ENCODE results near the gene CPLANE2.
A peak's percentile ranks its signal among the peaks of the same experiment; 100 is the strongest.

Gene CPLANE2

GRCh38 chr1:16236511-16237342 is at the start of gene CPLANE2:
CPLANE2 (minus strand) TSS chr1:16237183; CDS start chr1:16236742, 441 bp downstream.
- Histone ChIP-seq H4K20me1 (ENCODE audit: insufficient read depth, low read length) (no peaks in the 10 kb centered on the region), H3K4me2 (ENCODE audit: low read depth, low read length) (peak within 1 kb of the TSS; percentile 66), H3K9me2 (replicated peaks; ENCODE audit: insufficient read depth, low read length) (no peaks in the 10 kb centered on the region), H3K9me3 (replicated peaks; ENCODE audit: insufficient read depth, low read length) (no peaks in the 10 kb centered on the region), H3K27me3 (replicated peaks; ENCODE audit: insufficient read depth, low read length) (no peaks in the 10 kb centered on the region), H3K27ac (ENCODE audit: low read length) (peak within 1 kb of the TSS; percentile 33; the same call in 1 of the 2 replicates), H3K36me3 (replicated peaks; ENCODE audit: insufficient read depth, low read length) (no peaks in the 10 kb centered on the region), H3K79me2 (ENCODE audit: low read length) (no peaks in the 10 kb centered on the region), H3F3A (ENCODE audit: insufficient read depth, low read length) (no peaks in the 10 kb centered on the region), H3K4me1 (ENCODE audit: low read length) (peaks cover 7% of the 10 kb centered on the region), H3K9ac (ENCODE audit: low read length) (peak within 1 kb of the TSS; percentile 61), H3K4me3 (ENCODE audit: low read length) (peak within 1 kb of the TSS; percentile 88), H2AFZ (ENCODE audit: low read length) (peak within 1 kb of the TSS; percentile 88)
- TF ChIP-seq EZH2 (optimal IDR thresholded peaks at IDR 0.05; ENCODE audit: low read depth, low read length) (no peak), CTCF (IDR thresholded peaks at IDR 0.05; ENCODE audit: low read length) (no peak), EZH2phosphoT487 (IDR thresholded peaks at IDR 0.05; ENCODE audit: low read length) (no peak)
- peak; percentile 94 for DNase-seq

DNA sequence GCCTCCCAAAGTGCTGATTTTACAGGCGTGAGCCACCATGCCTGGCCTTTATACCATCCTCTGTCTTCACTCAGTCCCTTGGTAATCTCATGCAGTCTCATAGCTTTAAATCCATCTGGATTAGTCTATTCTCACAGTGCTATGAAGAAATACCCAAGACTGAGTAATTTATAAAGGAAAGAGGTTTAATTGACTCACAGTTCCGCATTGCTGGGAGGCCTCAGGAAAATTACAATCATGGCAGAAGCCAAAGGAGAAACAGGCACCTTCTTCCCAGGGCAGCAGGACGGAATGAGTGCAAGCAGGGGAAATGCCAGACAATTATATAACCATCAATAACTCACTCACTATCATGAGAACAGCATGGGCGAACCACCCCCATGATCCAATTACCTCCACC is 49.1 kb upstream of the CPLANE2 start:
- no peaks in the 10 kb centered on the region for H4K20me1 ChIP-seq (ENCODE audit: insufficient read depth, low read length)
- no peaks in the 10 kb centered on the region for H3K36me3 ChIP-seq (replicated peaks; ENCODE audit: insufficient read depth, low read length)
- TF ChIP-seq EZH2phosphoT487 (IDR thresholded peaks at IDR 0.05; ENCODE audit: low read length), result no peak
- TF ChIP-seq EZH2 (optimal IDR thresholded peaks at IDR 0.05; ENCODE audit: low read depth, low read length), result no peak
- no peak for TF ChIP-seq CTCF (IDR thresholded peaks at IDR 0.05; ENCODE audit: low read length)
- no peaks in the 10 kb centered on the region for H3K9me3 ChIP-seq (replicated peaks; ENCODE audit: insufficient read depth, low read length)
- no peak overlapping the region for H3K9ac ChIP-seq (ENCODE audit: low read length)
- H2AFZ ChIP-seq (ENCODE audit: low read length), result no peak overlapping the region
- H3K27me3 ChIP-seq (replicated peaks; ENCODE audit: insufficient read depth, low read length), result no peaks in the 10 kb centered on the region
- H3K9me2 ChIP-seq (replicated peaks; ENCODE audit: insufficient read depth, low read length), result no peaks in the 10 kb centered on the region
- no peak overlapping the region for H3K4me2 ChIP-seq (ENCODE audit: low read depth, low read length)
- H3F3A ChIP-seq (ENCODE audit: insufficient read depth, low read length), result no peaks in the 10 kb centered on the region
- H3K4me3 ChIP-seq (ENCODE audit: low read length), result no peak overlapping the region
- no peak overlapping the region for H3K27ac ChIP-seq (ENCODE audit: low read length)
- no peaks in the 10 kb centered on the region for H3K4me1 ChIP-seq (ENCODE audit: low read length)
- 0 out of 2 replicates have a peak, but pooled peaks cover 3% of the 10 kb centered on the region for H3K79me2 ChIP-seq (ENCODE audit: low read length)
- no peak for DNase-seq

- no peak for DNase-seq
- no peak overlapping the region for H3K9ac ChIP-seq (ENCODE audit: low read length)
- H3K9me2 ChIP-seq (replicated peaks; ENCODE audit: insufficient read depth, low read length), result no peaks in the 10 kb centered on the region
- no peaks in the 10 kb centered on the region for H3K9me3 ChIP-seq (replicated peaks; ENCODE audit: insufficient read depth, low read length)
- no peaks in the 10 kb centered on the region for H3K36me3 ChIP-seq (replicated peaks; ENCODE audit: insufficient read depth, low read length)
- H3K27me3 ChIP-seq (replicated peaks; ENCODE audit: insufficient read depth, low read length), result no peaks in the 10 kb centered on the region
- H3K4me2 ChIP-seq (ENCODE audit: low read depth, low read length), result no peak overlapping the region
- H3K27ac ChIP-seq (ENCODE audit: low read length), result no peak overlapping the region
- no peaks in the 10 kb centered on the region for H3K4me1 ChIP-seq (ENCODE audit: low read length)
- no peaks in the 10 kb centered on the region for H3F3A ChIP-seq (ENCODE audit: insufficient read depth, low read length)
- H3K4me3 ChIP-seq (ENCODE audit: low read length), result no peak overlapping the region
- no peaks in the 10 kb centered on the region for H4K20me1 ChIP-seq (ENCODE audit: insufficient read depth, low read length)
- H3K79me2 ChIP-seq (ENCODE audit: low read length), result 0 out of 2 replicates have a peak, but pooled peaks cover 3% of the 10 kb centered on the region
- no peak for TF ChIP-seq EZH2 (optimal IDR thresholded peaks at IDR 0.05; ENCODE audit: low read depth, low read length)
- no peak for TF ChIP-seq CTCF (IDR thresholded peaks at IDR 0.05; ENCODE audit: low read length)
- TF ChIP-seq EZH2phosphoT487 (IDR thresholded peaks at IDR 0.05; ENCODE audit: low read length), result no peak
- no peak overlapping the region for H2AFZ ChIP-seq (ENCODE audit: low read length)
Observed at GRCh38 chr1:16281765-16282164, 44.8 kb upstream of the CPLANE2 start.

All from MM.1S (cell line).